ENCODE results near the gene LRMDA. TPM values are rescaled to one million over a fixed set of nuclear protein-coding genes. Genes with fewer than 3 reads are reported as not detected.

LRMDA gene
- total and polyA plus RNA-seq, 2 of the 4 experiments (the other 2 are of a cell fraction) = 0.07 TPM; not detected in 1

- H2BK5ac ChIP-seq (ENCODE audit: low read depth, low read length, poor library complexity, severe bottlenecking) = no peak overlapping the region
- BruUV-seq (replicated peaks) = no TSS peak
- no peaks in the 10 kb centered on the region for H3K9me3 ChIP-seq (ENCODE audit: control insufficient read depth, insufficient read depth, low read length)
- ChIA-PET POLR2A (ENCODE audit: unreplicated experiment) (no interaction called here), CTCF (no interaction called here)
- H3K4me1 ChIP-seq (ENCODE audit: control insufficient read depth, insufficient read depth, low read length) = no peaks in the 10 kb centered on the region
- H3K79me1 ChIP-seq (ENCODE audit: low read depth in 1 of 2, low read length in 2 of 2) = no peaks in the 10 kb centered on the region
- no peak overlapping the region for H3K56ac ChIP-seq (ENCODE audit: extremely low read depth, insufficient read depth, low read length)
- dilution Hi-C loops (cut with HindIII; ENCODE audit: low sequenced_read_pairs, unreplicated experiment) = no loop called here
- intact Hi-C loops (cut with micrococcal nuclease) = no loop called here
- no peak overlapping the region for H3K14ac ChIP-seq (replicated peaks; ENCODE audit: low read depth, low read length)
- in situ Hi-C loops (cut with MboI; ENCODE audit: low sequenced_read_pairs) = no loop called here
- H3K4ac ChIP-seq (ENCODE audit: low read depth, low read length) = no peak overlapping the region
- H4K91ac ChIP-seq (ENCODE audit: insufficient read depth, low read depth, low read length) = no peak overlapping the region
- H4K5ac ChIP-seq (ENCODE audit: low read depth, low read length) = no peak overlapping the region
- no peaks in the 10 kb centered on the region; the same call in 1 of the 2 replicates for H3K27me3 ChIP-seq (ENCODE audit: control insufficient read depth, insufficient read depth, low read length)
- H3K23ac ChIP-seq (ENCODE audit: low read depth, low read length) = no peak overlapping the region
- H4K8ac ChIP-seq (ENCODE audit: low read depth in 2 of 2, low read length in 2 of 2) = no peak overlapping the region
- H2BK15ac ChIP-seq (ENCODE audit: low read depth, low read length) = no peak overlapping the region
- WGBS, 2 experiments (ENCODE audit: extremely low coverage in 2 of 2, insufficient read length in 1 of 2) = no CpG with 5 or more reads among the region's 11 CpGs
- no peak overlapping the region for H3K27ac ChIP-seq (ENCODE audit: insufficient read depth, low read length)
- no peak for DNase-seq
- TF ChIP-seq BHLHE40 (IDR thresholded peaks at IDR 0.05; ENCODE audit: low read depth, low read length) (no peak), MXI1 (IDR thresholded peaks at IDR 0.05; ENCODE audit: borderline replicate concordance, low read depth, low read length) (no peak), ELK1 (IDR thresholded peaks at IDR 0.05; ENCODE audit: borderline replicate concordance, low read depth, low read length) (no peak), RAD21 (IDR thresholded peaks at IDR 0.05; ENCODE audit: low read length) (no peak), RFX5 (IDR thresholded peaks at IDR 0.05; ENCODE audit: low read depth, low read length) (no peak), CTCF (conservative IDR thresholded peaks at IDR 0.05; ENCODE audit: low read depth, low read length) (no peak), CHD1 (IDR thresholded peaks at IDR 0.05; ENCODE audit: low read depth, low read length) (no peak), USF2 (IDR thresholded peaks at IDR 0.05; ENCODE audit: low read depth, low read length) (no peak), SMC3 (IDR thresholded peaks at IDR 0.05; ENCODE audit: low read depth, low read length) (no peak), RCOR1 (IDR thresholded peaks at IDR 0.05; ENCODE audit: insufficient replicate concordance, low read length) (no peak), NFE2L2 (IDR thresholded peaks at IDR 0.05; ENCODE audit: low read depth, low read length) (no peak), POLR2A (IDR thresholded peaks at IDR 0.05; ENCODE audit: low read depth, low read length) (no peak), MAZ (IDR thresholded peaks at IDR 0.05; ENCODE audit: borderline replicate concordance, low read depth, low read length) (no peak)
- no peaks in the 10 kb centered on the region for H3K36me3 ChIP-seq (ENCODE audit: control insufficient read depth, insufficient read depth, low read length)
- no peak overlapping the region for H3K4me3 ChIP-seq (ENCODE audit: insufficient read depth, low read depth, low read length)
- H3K18ac ChIP-seq (ENCODE audit: low read depth, low read length) = no peak overlapping the region
- H3K4me2 ChIP-seq (ENCODE audit: low read depth, low read length) = no peak overlapping the region
- no peak overlapping the region for H3K9ac ChIP-seq (ENCODE audit: low read depth, low read length)
- H2AFZ ChIP-seq (replicated peaks; ENCODE audit: low read length, poor library complexity) = no peak overlapping the region
- H4K20me1 ChIP-seq (ENCODE audit: insufficient read depth, low read length) = no peaks in the 10 kb centered on the region
- H2BK120ac ChIP-seq (ENCODE audit: low read depth, low read length) = no peak overlapping the region
- no peaks in the 10 kb centered on the region for H3K9me1 ChIP-seq (ENCODE audit: insufficient read depth, low read length)
- ATAC-seq (ENCODE audit: low read depth) = no peak
- no peak overlapping the region for H2BK20ac ChIP-seq (ENCODE audit: low read depth, low read length)
- no peak overlapping the region for H2AK9ac ChIP-seq (replicated peaks; ENCODE audit: low read depth, low read length, poor library complexity)
- no peak overlapping the region for H2AK5ac ChIP-seq (ENCODE audit: low read depth, low read length)
Observed at GRCh38 chr10:75682649-75683557, 251.5 kb downstream of the LRMDA start.

All from IMR-90 (cell line).